ENCODE data around the gene EEA1.

Gene EEA1

GRCh38 chr12:92733181-92733580 lies 195.9 kb downstream of the EEA1 start:
- Histone ChIP-seq H3K27ac (ENCODE audit: low read depth, low read length, poor library complexity, severe bottlenecking) (no peak overlapping the region), H3K9me3 (ENCODE audit: low read length) (no peaks in the 10 kb centered on the region), H3F3A (ENCODE audit: insufficient read depth, low read length) (no peaks in the 10 kb centered on the region), H3K4me1 (ENCODE audit: insufficient read depth, low read length, severe bottlenecking) (no peaks in the 10 kb centered on the region), H3K27me3 (ENCODE audit: insufficient read depth, low read length) (no peaks in the 10 kb centered on the region), H4K20me1 (ENCODE audit: insufficient read depth, low read length) (no peaks in the 10 kb centered on the region), H3K79me2 (ENCODE audit: insufficient read depth, low read length) (no peaks in the 10 kb centered on the region), H3K9me2 (ENCODE audit: low read depth, low read length) (no peaks in the 10 kb centered on the region), H3K9ac (ENCODE audit: low read length) (no peak overlapping the region), H2AFZ (ENCODE audit: low read length) (no peak overlapping the region), H3K36me3 (ENCODE audit: insufficient read depth, low read length) (no peaks in the 10 kb centered on the region), H3K4me2 (ENCODE audit: low read length) (no peak overlapping the region), H3K4me3 (ENCODE audit: low read depth, low read length, poor library complexity, severe bottlenecking) (no peak overlapping the region)
- TF ChIP-seq CTCF (IDR thresholded peaks at IDR 0.05; ENCODE audit: low read length): no peak
- TF ChIP-seq EZH2 (IDR thresholded peaks at IDR 0.05; ENCODE audit: borderline replicate concordance, low read length): no peak

GRCh38 chr12:92732716-92733115 lies 196.4 kb downstream of the EEA1 start:
- no peak overlapping the region for H3K4me3 ChIP-seq (ENCODE audit: low read depth, low read length, poor library complexity, severe bottlenecking)
- H3K4me1 ChIP-seq (ENCODE audit: insufficient read depth, low read length, severe bottlenecking): no peaks in the 10 kb centered on the region
- TF ChIP-seq EZH2 (IDR thresholded peaks at IDR 0.05; ENCODE audit: borderline replicate concordance, low read length) (no peak), CTCF (IDR thresholded peaks at IDR 0.05; ENCODE audit: low read length) (no peak)

GRCh38 chr12:92732216-92732615 lies 196.9 kb downstream of the EEA1 start:
- H3K9me2 ChIP-seq (ENCODE audit: low read depth, low read length): no peaks in the 10 kb centered on the region
- H4K20me1 ChIP-seq (ENCODE audit: insufficient read depth, low read length): no peaks in the 10 kb centered on the region
- no peaks in the 10 kb centered on the region for H3F3A ChIP-seq (ENCODE audit: insufficient read depth, low read length)
- no peak overlapping the region for H2AFZ ChIP-seq (ENCODE audit: low read length)
- H3K9me3 ChIP-seq (ENCODE audit: low read length): no peaks in the 10 kb centered on the region
- H3K4me1 ChIP-seq (ENCODE audit: insufficient read depth, low read length, severe bottlenecking): no peaks in the 10 kb centered on the region
- H3K9ac ChIP-seq (ENCODE audit: low read length): no peak overlapping the region
- no peak overlapping the region for H3K4me2 ChIP-seq (ENCODE audit: low read length)
- TF ChIP-seq EZH2 (IDR thresholded peaks at IDR 0.05; ENCODE audit: borderline replicate concordance, low read length): no peak
- TF ChIP-seq CTCF (IDR thresholded peaks at IDR 0.05; ENCODE audit: low read length): no peak
- H3K27me3 ChIP-seq (ENCODE audit: insufficient read depth, low read length): no peaks in the 10 kb centered on the region
- no peaks in the 10 kb centered on the region for H3K36me3 ChIP-seq (ENCODE audit: insufficient read depth, low read length)
- H3K27ac ChIP-seq (ENCODE audit: low read depth, low read length, poor library complexity, severe bottlenecking): no peak overlapping the region
- no peaks in the 10 kb centered on the region for H3K79me2 ChIP-seq (ENCODE audit: insufficient read depth, low read length)
- no peak overlapping the region for H3K4me3 ChIP-seq (ENCODE audit: low read depth, low read length, poor library complexity, severe bottlenecking)

More at GRCh38 chr12:92732716-92733115, 196.4 kb downstream of the EEA1 start:
- no peaks in the 10 kb centered on the region for H3K36me3 ChIP-seq (ENCODE audit: insufficient read depth, low read length)
- no peaks in the 10 kb centered on the region for H3F3A ChIP-seq (ENCODE audit: insufficient read depth, low read length)
- H2AFZ ChIP-seq (ENCODE audit: low read length): no peak overlapping the region
- H3K79me2 ChIP-seq (ENCODE audit: insufficient read depth, low read length): no peaks in the 10 kb centered on the region
- no peaks in the 10 kb centered on the region for H3K27me3 ChIP-seq (ENCODE audit: insufficient read depth, low read length)
- no peak overlapping the region for H3K27ac ChIP-seq (ENCODE audit: low read depth, low read length, poor library complexity, severe bottlenecking)
- H3K4me2 ChIP-seq (ENCODE audit: low read length): no peak overlapping the region
- no peaks in the 10 kb centered on the region for H4K20me1 ChIP-seq (ENCODE audit: insufficient read depth, low read length)
- no peaks in the 10 kb centered on the region for H3K9me2 ChIP-seq (ENCODE audit: low read depth, low read length)
- no peak overlapping the region for H3K9ac ChIP-seq (ENCODE audit: low read length)
- H3K9me3 ChIP-seq (ENCODE audit: low read length): no peaks in the 10 kb centered on the region
